Testis (tissue), 2 donors: ENCODE measurements around the gene ARL6IP4.

Experiments
- CTCF ChIP-seq, 3 experiments: fragments of 450-650 bp in 2 of 3; fragments of 200-600 bp in 1 of 3; sonication (generic) in 1 of 3; IDR thresholded peaks; one replicate each; pipeline ENCODE4 v1.5.1; 2016 to 2019; ENCODE audit warnings: antibody characterized with exemption in 3 of 3, mild to moderate bottlenecking in 2 of 3, moderate library complexity in 1 of 3
- POLR2A ChIP-seq: fragments of 450-650 bp; IDR thresholded peaks from one replicate; pipeline ENCODE4 v1.6.1; 2017; ENCODE audit warnings: antibody characterized with exemption, mild to moderate bottlenecking, moderate library complexity

- no peak for TF ChIP-seq CTCF (IDR thresholded peaks at IDR 0.05)
- no peak for TF ChIP-seq POLR2A
These were observed 19.5 kb downstream of the ARL6IP4 start for GRCh38 chr12:122999986-123000420.
